K562 (cell line): Measurements from ENCODE around the gene RAE1. TPM values are rescaled to one million over a fixed set of nuclear protein-coding genes. Genes with fewer than 3 reads are reported as not detected.

Experiments
- ARID1B ChIP-seq: fragments of 450-650 bp; IDR thresholded peaks from 2 replicates; pipeline ENCODE4 v1.6.1; 2016; ENCODE audit warnings: antibody characterized with exemption, mild to moderate bottlenecking, inconsistent platforms
- BRD4 ChIP-seq: fragments of 200-600 bp; sonication (generic); IDR thresholded peaks from 2 replicates; pipeline ENCODE4 v1.6.1; 2017; ENCODE audit warnings: inconsistent platforms
- CXXC5 ChIP-seq: fragments of 250-450 bp; sonication (Bioruptor Pico); IDR thresholded peaks from 2 replicates; pipeline ENCODE4 v1.8.0; 2022; ENCODE audit warnings: inconsistent platforms, mild to moderate bottlenecking, moderate library complexity
- ESRRA ChIP-seq: fragments of 450-650 bp; IDR thresholded peaks from 2 replicates; pipeline ENCODE4 v1.6.1; 2014; ENCODE audit warnings: low read depth, mild to moderate bottlenecking, moderate library complexity, borderline replicate concordance
- HLTF ChIP-seq: fragments of 450-650 bp; IDR thresholded peaks from 2 replicates; pipeline ENCODE4 v1.6.1; 2016
- HNRNPUL1 ChIP-seq: fragments of 200-400 bp; formaldehyde crosslinking; IDR thresholded peaks from 2 replicates; pipeline ENCODE4 v1.6.1; 2017; ENCODE audit warnings: low read length
- JUN ChIP-seq, 2 experiments: sonication (generic) in 1 of 2; formaldehyde crosslinking in 1 of 2; IDR thresholded peaks; 2 replicates each; pipeline versions ENCODE4 v1.6.1 to v1.8.0; 2012 to 2022; ENCODE audit warnings: borderline replicate concordance in 2 of 2, mild to moderate bottlenecking in 2 of 2, improper control_type of control experiment in 1 of 2, low read depth in 1 of 2, low read length in 1 of 2, missing genetic modification reagents in 1 of 2
- MAZ ChIP-seq, 2 experiments: fragments of 450-650 bp in 1 of 2; sonication (generic) in 1 of 2; formaldehyde crosslinking; IDR thresholded peaks in 1 of 2; conservative IDR thresholded peaks in 1 of 2; 2 replicates each; pipeline versions ENCODE4 v1.4.0 to v1.5.0; 2020; ENCODE audit warnings: mild to moderate bottlenecking in 1 of 2, missing genetic modification reagents in 1 of 2
- MCM7 ChIP-seq, 2 experiments: fragments of 450-650 bp; IDR thresholded peaks; 2 replicates each; pipeline ENCODE4 v1.6.1; 2016 to 2018
- MTA3 ChIP-seq: fragments of 450-650 bp; formaldehyde crosslinking; IDR thresholded peaks from 2 replicates; pipeline ENCODE4 v1.6.1; 2017; ENCODE audit warnings: mild to moderate bottlenecking, borderline replicate concordance
- NCOA1 ChIP-seq: fragments of 450-650 bp; IDR thresholded peaks from 2 replicates; pipeline ENCODE4 v1.6.1; 2016; ENCODE audit warnings: low read depth
- NR2F6 ChIP-seq: fragments of 450-650 bp; formaldehyde crosslinking; IDR thresholded peaks from 2 replicates; pipeline ENCODE4 v1.4.0; 2020; ENCODE audit warnings: mild to moderate bottlenecking
- NUFIP1 ChIP-seq: fragments of 450-650 bp; IDR thresholded peaks from 2 replicates; pipeline ENCODE4 v1.6.1; 2018; ENCODE audit not compliant: partially characterized antibody
- POLR3A ChIP-seq: IDR thresholded peaks from 2 replicates; pipeline ENCODE4 v1.6.1; 2011; ENCODE audit warnings: borderline replicate concordance, mild to moderate bottlenecking, moderate library complexity; ENCODE audit not compliant: insufficient read length, insufficient read depth; ENCODE audit errors: extremely low read depth
- POU5F1 ChIP-seq: fragments of 150-350 bp; IDR thresholded peaks from 2 replicates; pipeline ENCODE4 v1.6.1; 2014; ENCODE audit warnings: borderline replicate concordance, low read length, low read depth, mild to moderate bottlenecking; ENCODE audit not compliant: partially characterized antibody
- RFX7 ChIP-seq: fragments of 250-450 bp; sonication (Bioruptor Pico); IDR thresholded peaks from 2 replicates; pipeline ENCODE4 v1.5.1; 2021; ENCODE audit warnings: mild to moderate bottlenecking
- SAP30 ChIP-seq: fragments of 200-600 bp; sonication (generic); IDR thresholded peaks from 2 replicates; pipeline ENCODE4 v1.6.1; 2012; ENCODE audit warnings: borderline replicate concordance, low read depth, mild to moderate bottlenecking, moderate library complexity, low read length, control low read depth, inconsistent platforms; ENCODE audit not compliant: insufficient read depth, poor library complexity, severe bottlenecking
- TAF1 ChIP-seq: IDR thresholded peaks from 2 replicates; pipeline ENCODE4 v1.6.1; 2011; ENCODE audit warnings: mild to moderate bottlenecking, low read length, moderate library complexity; ENCODE audit not compliant: insufficient read depth, control insufficient read depth, severe bottlenecking; ENCODE audit errors: extremely low read depth
- TBP ChIP-seq: optimal IDR thresholded peaks from 2 replicates; pipeline ENCODE3; 2011; ENCODE audit warnings: low read depth, low read length, improper control_type of control experiment
- TRIM24 ChIP-seq, 2 experiments: fragments of 450-650 bp; IDR thresholded peaks; 2 replicates each; pipeline ENCODE4 v1.6.1; 2016
- TSC22D4 ChIP-seq: fragments of 450-650 bp; IDR thresholded peaks from 2 replicates; pipeline ENCODE4 v1.6.1; 2016; ENCODE audit warnings: missing genetic modification characterization, missing biosample characterization, control low read depth
- ZNF12 ChIP-seq: sonication (generic); formaldehyde crosslinking; IDR thresholded peaks from 2 replicates; pipeline ENCODE4 v1.4.0; 2020; ENCODE audit warnings: mild to moderate bottlenecking, missing genetic modification reagents
- ZNF232 ChIP-seq: sonication (generic); formaldehyde crosslinking; IDR thresholded peaks from 2 replicates; pipeline ENCODE4 v1.8.0; 2022; ENCODE audit warnings: mild to moderate bottlenecking, missing genetic modification reagents
- ZNF589 ChIP-seq: fragments of 200-800 bp; sonication (Bioruptor generic); IDR thresholded peaks from 2 replicates; pipeline ENCODE4 v1.6.1; 2016; ENCODE audit warnings: low read depth, missing genetic modification characterization, missing compliant biosample characterization
- polyA plus RNA-seq, 8 experiments: library from polyadenylated mRNA; depleted of rRNA in 4 of 8; stranded (reverse) in 5 of 8; unstranded in 3 of 8; fragments of >200 nt; fragmentation: Nextera tagmentation in 2 of 8; fragmentation: Illumina TruSeq in 1 of 8; extraction: Ambion mirVana in 2 of 8; extraction: Trizol in 1 of 8; gene quantifications; 2 replicates each; pipeline versions ENCODE4 v1.2.1 to v1.2.3, GENCODE V29; 2011 to 2014; ENCODE audit warnings: inconsistent platforms in 1 of 8, missing spikeins in 1 of 8
- total RNA-seq, 7 experiments: library from RNA; depleted of rRNA in 6 of 7; stranded (reverse); fragments of >200 nt in 6 of 7; fragmentation: Illumina TruSeq in 2 of 7; extraction: Trizol in 2 of 7; gene quantifications; 2 replicates each; pipeline versions ENCODE4 v1.2.1 to v1.2.3, GENCODE V29; 2011 to 2021; ENCODE audit warnings: low replicate concordance in 1 of 7
- TF ChIP-seq, protein P1 (sequence below): fragments of 250-450 bp; sonication (Bioruptor Pico); IDR thresholded peaks from 2 replicates; pipeline ENCODE4 v1.4.0; 2020
- TF ChIP-seq, protein P2 (sequence below), 2 experiments: fragments of 450-650 bp; IDR thresholded peaks; 2 replicates each; pipeline ENCODE4 v1.6.1; 2016

Gene RAE1
- total and polyA plus RNA-seq, 9 of the 15 experiments (the other 6 are each of a cell fraction or from before 2014, with no cell fraction given) = 33.7 to 248 (median 77.7) TPM

DNA sequence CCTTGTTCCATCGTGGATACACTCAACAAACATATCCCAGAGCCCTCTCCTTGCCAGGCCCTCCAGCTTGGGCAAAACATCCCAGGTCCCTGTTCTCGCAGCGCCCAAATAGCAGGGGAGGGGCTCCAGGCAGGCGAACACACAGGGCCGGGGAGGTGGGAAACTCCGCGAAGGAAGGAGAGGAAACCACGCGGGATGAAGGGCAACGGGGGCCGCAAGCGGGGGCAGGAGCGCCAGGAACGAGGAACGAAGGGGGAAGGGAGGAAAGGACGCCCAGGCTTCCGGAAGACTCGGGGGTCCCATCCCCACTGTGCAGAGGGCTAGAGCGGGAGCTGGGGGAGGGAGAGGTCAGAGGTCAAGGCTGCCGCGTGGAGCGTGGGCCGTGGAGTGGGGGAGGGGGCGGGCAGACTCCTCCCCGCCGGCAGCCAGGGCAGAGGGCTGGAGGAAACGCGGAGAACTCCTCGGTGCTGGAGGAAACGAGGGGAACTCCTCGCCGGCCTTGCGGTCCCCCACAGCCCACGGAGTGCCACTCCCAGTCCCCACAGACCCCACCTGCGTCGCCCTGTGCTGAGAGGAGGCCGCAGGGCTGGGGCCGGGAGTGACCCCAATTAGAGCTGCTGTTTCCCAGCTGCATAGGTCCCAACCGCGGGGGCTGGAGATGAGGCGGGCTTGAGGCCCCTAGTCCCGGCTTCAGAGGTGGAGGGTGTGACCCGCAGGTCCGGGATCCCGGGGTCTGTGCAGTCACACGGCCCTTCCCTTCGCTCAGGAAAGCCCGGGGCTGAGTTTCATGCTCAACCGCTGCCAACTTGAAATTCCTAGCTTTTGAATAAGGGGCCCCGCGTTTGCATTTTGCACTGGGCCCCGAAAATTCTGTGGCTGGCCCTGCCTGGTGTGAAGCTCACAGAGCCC lies 38.9 kb downstream of the RAE1 start (continued):
- peak; percentile 70; the same call in 1 of the 2 replicates for TF ChIP-seq ESRRA
- peak; percentile 89 for TF ChIP-seq BRD4
- no peak for TF ChIP-seq HNRNPUL1
- no peak for TF ChIP-seq TSC22D4 (tag)
- TF ChIP-seq NR2F6 (CRISPR knock-in tag) = peak; percentile 66; the same call in 1 of the 2 replicates
- peak; percentile 94 for TF ChIP-seq ZNF589
- TF ChIP-seq CXXC5 (CRISPR knock-in tag) = peak; percentile 23
- no peak for TF ChIP-seq ZNF232 (CRISPR knock-in tag)
- TF ChIP-seq, protein P1, sequence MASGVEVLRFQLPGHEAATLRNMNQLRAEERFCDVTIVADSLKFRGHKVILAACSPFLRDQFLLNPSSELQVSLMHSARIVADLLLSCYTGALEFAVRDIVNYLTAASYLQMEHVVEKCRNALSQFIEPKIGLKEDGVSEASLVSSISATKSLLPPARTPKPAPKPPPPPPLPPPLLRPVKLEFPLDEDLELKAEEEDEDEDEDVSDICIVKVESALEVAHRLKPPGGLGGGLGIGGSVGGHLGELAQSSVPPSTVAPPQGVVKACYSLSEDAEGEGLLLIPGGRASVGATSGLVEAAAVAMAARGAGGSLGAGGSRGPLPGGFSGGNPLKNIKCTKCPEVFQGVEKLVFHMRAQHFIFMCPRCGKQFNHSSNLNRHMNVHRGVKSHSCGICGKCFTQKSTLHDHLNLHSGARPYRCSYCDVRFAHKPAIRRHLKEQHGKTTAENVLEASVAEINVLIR = 0 out of 2 replicates have a peak, but pooled peaks have one; percentile 5
- TF ChIP-seq POLR3A = no peak
- peak; percentile 69 for TF ChIP-seq NUFIP1
- TF ChIP-seq TRIM24 (IDR thresholded peaks at IDR 0.05) = peak; percentile 36 to 49; a peak in 1 of 4 replicates
- TF ChIP-seq SAP30 = peak; percentile 61
- TF ChIP-seq MAZ (CRISPR knock-in tag; conservative IDR thresholded peaks at IDR 0.05 in 1 of 2, IDR thresholded peaks at IDR 0.05 in 1 of 2) = peak in 1 of 2 experiments; percentile 42; a peak in 2 of 4 replicates
- TF ChIP-seq MTA3 = 0 out of 2 replicates have a peak, but pooled peaks have one; percentile 68
- no peak for TF ChIP-seq POU5F1
- TF ChIP-seq JUN (IDR thresholded peaks at IDR 0.05; ENCODE audit: borderline replicate concordance, low read depth, low read length) = no peak
- TF ChIP-seq JUN (CRISPR knock-in tag; IDR thresholded peaks at IDR 0.05; ENCODE audit: borderline replicate concordance) = 0 out of 2 replicates have a peak, but pooled peaks have one; percentile 76
- no peak for TF ChIP-seq RFX7 (CRISPR knock-in tag)
- no peak for TF ChIP-seq MCM7 (IDR thresholded peaks at IDR 0.05)
- TF ChIP-seq NCOA1 = 0 out of 2 replicates have a peak, but pooled peaks have one; percentile 52
- no peak for TF ChIP-seq ZNF12
- peak; percentile 24; the same call in 1 of the 2 replicates for TF ChIP-seq ARID1B
- peak; percentile 50; the same call in 1 of the 2 replicates for TF ChIP-seq HLTF
- TF ChIP-seq, protein P2, sequence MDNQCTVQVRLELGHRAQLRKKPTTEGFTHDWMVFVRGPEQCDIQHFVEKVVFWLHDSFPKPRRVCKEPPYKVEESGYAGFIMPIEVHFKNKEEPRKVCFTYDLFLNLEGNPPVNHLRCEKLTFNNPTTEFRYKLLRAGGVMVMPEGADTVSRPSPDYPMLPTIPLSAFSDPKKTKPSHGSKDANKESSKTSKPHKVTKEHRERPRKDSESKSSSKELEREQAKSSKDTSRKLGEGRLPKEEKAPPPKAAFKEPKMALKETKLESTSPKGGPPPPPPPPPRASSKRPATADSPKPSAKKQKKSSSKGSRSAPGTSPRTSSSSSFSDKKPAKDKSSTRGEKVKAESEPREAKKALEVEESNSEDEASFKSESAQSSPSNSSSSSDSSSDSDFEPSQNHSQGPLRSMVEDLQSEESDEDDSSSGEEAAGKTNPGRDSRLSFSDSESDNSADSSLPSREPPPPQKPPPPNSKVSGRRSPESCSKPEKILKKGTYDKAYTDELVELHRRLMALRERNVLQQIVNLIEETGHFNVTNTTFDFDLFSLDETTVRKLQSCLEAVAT (IDR thresholded peaks at IDR 0.05) = 0 out of 4 replicates have a peak, but pooled peaks have one; percentile 12 to 62
- peak; percentile 80 for TF ChIP-seq TAF1
- peak; percentile 50 for TF ChIP-seq TBP
